SK-N-SH (cell line): Measurements from ENCODE around the gene UNKL. TPM values are rescaled to one million over a fixed set of nuclear protein-coding genes. Genes with fewer than 3 reads are reported as not detected.

ENCODE experiments used
- CTCF ChIA-PET: fragments of 300-600, 350-600 bp; formaldehyde crosslinking; extraction: SDS; loops from one replicate; lab custom pipeline; 2021; lab: Yijun Ruan, JAX
- POLR2A ChIA-PET: fragments of 350-600 bp; sonication (Branson Sonifier 250); formaldehyde crosslinking; extraction: SDS; loops from one replicate; lab custom pipeline; 2020; ENCODE audit warnings: antibody characterized with exemption, inconsistent platforms; lab: Yijun Ruan, JAX
- DNase-seq: peaks from one replicate; pipeline ENCODE4 v3.0.0; 2012
- H2AFZ ChIP-seq: fragments of 200-600 bp; sonication (generic); 2 replicates; pipeline ENCODE4 v1.8.1; 2016; ENCODE audit warnings: antibody characterized with exemption, mild to moderate bottlenecking, low read depth
- H3F3A ChIP-seq: fragments of 200-600 bp; sonication (generic); replicated peaks from 2 replicates; pipeline ENCODE3; 2016; ENCODE audit warnings: antibody characterized with exemption, mild to moderate bottlenecking; ENCODE audit not compliant: insufficient read depth
- H3K27ac ChIP-seq, 2 experiments: fragments of 200-500 bp in 1 of 2; fragments of 200-600 bp in 1 of 2; sonication (Bioruptor generic) in 1 of 2; sonication (generic), shearing (Covaris generic) in 1 of 2; 2 replicates each; pipeline versions ENCODE4 v1.5.1 to v1.6.1; 2014 to 2016; ENCODE audit warnings: low read depth in 2 of 2, inconsistent platforms in 1 of 2, low read length in 1 of 2, mild to moderate bottlenecking in 1 of 2, mixed read lengths in 1 of 2
- H3K27me3 ChIP-seq: fragments of 200-600 bp; sonication (generic), shearing (Covaris generic); 2 replicates; pipeline ENCODE4 v1.6.1; 2016; ENCODE audit warnings: mixed run types; ENCODE audit not compliant: insufficient read depth
- H3K36me3 ChIP-seq, 2 experiments: fragments of 200-500 bp in 1 of 2; fragments of 200-600 bp in 1 of 2; sonication (Bioruptor generic) in 1 of 2; sonication (generic) in 1 of 2; replicated peaks in 1 of 2; 2 replicates each; pipeline versions ENCODE3 to v1.5.1; 2014 to 2016; ENCODE audit warnings: low read length in 1 of 2, mild to moderate bottlenecking in 1 of 2; ENCODE audit not compliant: insufficient read depth in 2 of 2, control insufficient read depth in 1 of 2
- H3K4me1 ChIP-seq, 2 experiments: fragments of 200-500 bp in 1 of 2; fragments of 200-600 bp in 1 of 2; sonication (Bioruptor generic) in 1 of 2; sonication (generic), shearing (Covaris generic) in 1 of 2; 2 replicates each; pipeline versions ENCODE4 v1.5.1 to v1.6.1; 2014 to 2016; ENCODE audit warnings: low read depth in 1 of 2, low read length in 1 of 2, mixed run types in 1 of 2; ENCODE audit not compliant: insufficient read depth in 2 of 2, control insufficient read depth in 1 of 2
- H3K4me2 ChIP-seq: fragments of 200-600 bp; sonication (generic), shearing (Covaris generic); 2 replicates; pipeline ENCODE4 v1.6.1; 2017; ENCODE audit warnings: mixed run types
- H3K4me3 ChIP-seq, 2 experiments: fragments of 200-500 bp in 1 of 2; fragments of 200-600 bp in 1 of 2; sonication (Bioruptor generic) in 1 of 2; sonication (generic), shearing (Covaris generic) in 1 of 2; 2 replicates each; pipeline versions ENCODE4 v1.5.1 to v1.8.1; 2014 to 2016; ENCODE audit warnings: low read depth in 2 of 2, inconsistent platforms in 1 of 2, low read length in 1 of 2, mild to moderate bottlenecking in 1 of 2, mixed read lengths in 1 of 2, moderate library complexity in 1 of 2
- H3K79me2 ChIP-seq: fragments of 200-600 bp; sonication (generic); 2 replicates; pipeline ENCODE4 v1.8.1; 2017; ENCODE audit warnings: mild to moderate bottlenecking; ENCODE audit not compliant: insufficient read depth
- H3K9ac ChIP-seq: fragments of 200-600 bp; sonication (generic); 2 replicates; pipeline ENCODE4 v1.6.1; 2017; ENCODE audit warnings: mixed run types
- H3K9me2 ChIP-seq: fragments of 200-600 bp; sonication (generic); 2 replicates; pipeline ENCODE4 v1.6.1; 2017; ENCODE audit warnings: mixed run types
- H3K9me3 ChIP-seq: fragments of 200-600 bp; sonication (generic); 2 replicates; pipeline ENCODE4 v1.6.1; 2017; ENCODE audit warnings: mixed run types, mild to moderate bottlenecking, moderate library complexity
- H4K20me1 ChIP-seq: fragments of 200-600 bp; sonication (generic); 2 replicates; pipeline ENCODE4 v1.6.1; 2017; ENCODE audit warnings: mild to moderate bottlenecking, mixed run types; ENCODE audit not compliant: insufficient read depth
- CHD2 ChIP-seq: fragments of 150-350 bp; IDR thresholded peaks from 2 replicates; pipeline ENCODE4 v1.6.1; 2018; ENCODE audit warnings: low read length; ENCODE audit not compliant: partially characterized antibody
- CTCF ChIP-seq: fragments of 200-600 bp; sonication (generic); IDR thresholded peaks from 2 replicates; pipeline ENCODE4 v1.6.1; 2017; ENCODE audit warnings: antibody characterized with exemption, mild to moderate bottlenecking, moderate library complexity
- EP300 ChIP-seq, 2 experiments: IDR thresholded peaks; 2 replicates each; pipeline versions ENCODE4 v1.4.0 to v1.6.1; 2012; ENCODE audit warnings: borderline replicate concordance in 1 of 2, low read depth in 1 of 2, low read length in 1 of 2
- EZH2phosphoT487 ChIP-seq: fragments of 200-600 bp; sonication (generic); IDR thresholded peaks from 2 replicates; pipeline ENCODE4 v1.6.1; 2017; ENCODE audit warnings: low read depth, mixed run types, mild to moderate bottlenecking, antibody characterized with exemption, moderate library complexity, borderline replicate concordance
- FOXJ3 ChIP-seq: sonication (generic); formaldehyde crosslinking; IDR thresholded peaks from 2 replicates; pipeline ENCODE4 v1.5.1; 2020; ENCODE audit warnings: mild to moderate bottlenecking, missing genetic modification reagents
- IRF3 ChIP-seq: fragments of 150-350 bp; IDR thresholded peaks from 2 replicates; pipeline ENCODE4 v1.6.1; 2016; ENCODE audit warnings: mild to moderate bottlenecking, low read depth, low read length
- MEF2A ChIP-seq: IDR thresholded peaks from 2 replicates; pipeline ENCODE4 v1.4.0; 2012; ENCODE audit warnings: low read depth, borderline replicate concordance
- PBX3 ChIP-seq: IDR thresholded peaks from 2 replicates; pipeline ENCODE4; 2012
- POLR2AphosphoS5 ChIP-seq: IDR thresholded peaks from 2 replicates; pipeline ENCODE4 v1.6.1; 2012; ENCODE audit warnings: low read depth, low read length
- RFX5 ChIP-seq: IDR thresholded peaks from 2 replicates; pipeline ENCODE4 v1.6.1; 2012; ENCODE audit warnings: mild to moderate bottlenecking, improper control_type of control experiment, low read length
- USF1 ChIP-seq: IDR thresholded peaks from 2 replicates; pipeline ENCODE4 v1.4.0; 2012; ENCODE audit warnings: low read depth, borderline replicate concordance
- USF2 ChIP-seq: fragments of 150-350 bp; IDR thresholded peaks from 2 replicates; pipeline ENCODE4 v1.6.1; 2017; ENCODE audit warnings: antibody characterized with exemption, low read length, low read depth, borderline replicate concordance
- WGBS: methylation state at CpG from one replicate; pipeline ENCODE4 v1.1.6; 2017; ENCODE audit warnings: low lambda C conversion rate; 5-methylcytosine and 5-hydroxymethylcytosine counted together
- polyA plus RNA-seq, 3 experiments: library from polyadenylated mRNA; depleted of rRNA; stranded (reverse); fragments of >200 nt; gene quantifications; 2 replicates each; pipeline ENCODE4 v1.2.3, GENCODE V29; 2012

UNKL gene
- polyA plus RNA-seq, 1 of the 3 experiments (the other 2 are of a cell fraction) = 16.4 TPM

GRCh38 chr16:1433756-1434155 is 19.3 kb upstream of the UNKL start:
- no peak overlapping the region for H3K4me2 ChIP-seq
- CTCF ChIA-PET = no interaction called here
- no peaks in the 10 kb centered on the region for H3K27me3 ChIP-seq
- H3K4me1 ChIP-seq = peaks cover 0 to 13% of the 10 kb centered on the region in 2 experiments; a peak in 1 of 4 replicates
- H3K9me2 ChIP-seq = no peaks in the 10 kb centered on the region
- H3K79me2 ChIP-seq = no peaks in the 10 kb centered on the region
- TF ChIP-seq POLR2AphosphoS5 = no peak
- TF ChIP-seq IRF3 = no peak
- no peak for TF ChIP-seq MEF2A
- no peak for TF ChIP-seq PBX3
- TF ChIP-seq FOXJ3 (CRISPR knock-in tag) = no peak
- TF ChIP-seq USF1 = no peak
- no peak for TF ChIP-seq RFX5
- TF ChIP-seq, all 33 proteins: peak for 0
- H3K9me3 ChIP-seq = no peaks in the 10 kb centered on the region
- no peak for DNase-seq
- no peak overlapping the region for H3K4me3 ChIP-seq
- no peaks in the 10 kb centered on the region for H3F3A ChIP-seq
- H4K20me1 ChIP-seq = no peaks in the 10 kb centered on the region
- POLR2A ChIA-PET = interaction anchor here (1.5 kb wide), 1 partner anchor 13 kb away, joined by 7 read pairs; the partner anchor contains the start of gene UQCC4
- no peak overlapping the region for H3K27ac ChIP-seq
- H3K9ac ChIP-seq = no peak overlapping the region
- H3K36me3 ChIP-seq = no peaks in the 10 kb centered on the region
- H2AFZ ChIP-seq = no peak overlapping the region
- WGBS = 75% methylated on average over 7 of the region's 22 CpGs

- TF ChIP-seq CTCF = no peak
- no peak for TF ChIP-seq EP300 (IDR thresholded peaks at IDR 0.05; ENCODE audit: borderline replicate concordance in 1 of 2, low read depth in 1 of 2, low read length in 1 of 2)
- TF ChIP-seq EZH2phosphoT487 = no peak
- no peak for TF ChIP-seq CHD2
- TF ChIP-seq USF2 = no peak
- no peaks in the 10 kb centered on the region for H3K27me3 ChIP-seq
- POLR2A ChIA-PET = interaction anchor here (1.5 kb wide), 1 partner anchor 13 kb away, joined by 7 read pairs; the partner anchor contains the start of gene UQCC4
- 87% methylated on average over 8 of the region's 14 CpGs for WGBS
- H3K9me2 ChIP-seq = no peaks in the 10 kb centered on the region
- H3F3A ChIP-seq = no peaks in the 10 kb centered on the region
- H3K9me3 ChIP-seq = no peaks in the 10 kb centered on the region
- no peak overlapping the region for H2AFZ ChIP-seq
- H3K27ac ChIP-seq = no peak overlapping the region
- H3K9ac ChIP-seq = no peak overlapping the region
- CTCF ChIA-PET = interaction anchor here (1.0 kb wide), 1 partner anchor 12 kb away, joined by 3 read pairs; no protein-coding TSS in a partner anchor
- no peaks in the 10 kb centered on the region for H3K36me3 ChIP-seq
- no peak overlapping the region for H3K4me2 ChIP-seq
- no peaks in the 10 kb centered on the region for H4K20me1 ChIP-seq
- H3K4me1 ChIP-seq = peaks cover 0 to 13% of the 10 kb centered on the region in 2 experiments; a peak in 1 of 4 replicates
- H3K79me2 ChIP-seq = no peaks in the 10 kb centered on the region
- no peak overlapping the region for H3K4me3 ChIP-seq
- DNase-seq = no peak
Measured at GRCh38 chr16:1433263-1433560, 18.7 kb upstream of the UNKL start.
